Retinal pigment epithelial cell (primary cell): ENCODE results near the gene BORCS6.

Source experiments
- DNase-seq: peaks from one replicate; pipeline ENCODE4 v3.0.0-alpha.2; 2010; ENCODE audit warnings: low read depth
- H3K4me3 ChIP-seq: 2 replicates; pipeline ENCODE4 v1.5.1; 2011; ENCODE audit warnings: mild to moderate bottlenecking, low read length, control low read depth, moderate library complexity
- TF ChIP-seq, protein P1 (sequence below): conservative IDR thresholded peaks from 2 replicates; pipeline ENCODE4 v1.5.1; 2011; ENCODE audit warnings: low read depth, low read length, control low read depth, inconsistent platforms

Gene BORCS6

DNA sequence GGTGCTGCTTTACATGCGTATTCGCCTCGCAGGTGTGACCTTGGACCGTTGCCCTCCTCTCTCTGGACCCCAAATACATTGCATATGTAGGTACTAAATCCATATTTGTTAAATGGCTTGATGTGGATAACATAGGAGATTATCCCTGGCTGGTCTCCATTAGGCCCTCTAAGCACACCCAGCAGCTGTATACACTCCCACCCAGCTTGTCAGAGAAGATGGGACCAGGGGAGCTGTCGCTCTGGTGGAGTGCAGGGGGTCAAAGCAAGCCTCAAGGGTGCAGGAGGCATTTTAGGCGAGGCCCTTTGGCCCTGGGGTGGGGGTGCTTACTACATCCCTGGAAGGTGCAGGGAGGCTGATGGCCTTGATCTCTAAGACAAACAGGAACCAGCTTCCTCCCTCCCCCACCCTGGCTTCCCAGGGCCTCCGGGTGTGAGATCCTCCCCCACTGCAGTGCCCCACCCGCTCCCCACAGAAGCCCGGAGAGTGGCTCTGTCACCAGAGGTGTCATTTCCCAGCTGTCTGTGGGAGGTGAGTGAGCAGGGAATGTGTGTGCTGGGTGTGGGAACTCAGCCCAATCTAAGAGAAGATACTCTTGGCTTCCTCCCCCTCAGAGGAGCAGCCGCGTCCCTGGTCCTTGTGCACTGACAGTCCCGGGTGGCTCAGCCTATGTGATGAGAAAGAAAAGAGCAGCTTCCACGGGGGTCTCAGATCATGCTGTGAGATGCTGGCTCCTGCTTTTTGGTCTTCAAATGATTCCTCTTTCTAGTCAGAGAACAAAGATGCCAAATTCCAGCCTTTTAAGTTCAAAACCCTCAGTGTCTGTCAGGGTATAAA lies 25.8 kb downstream of the BORCS6 start:
- DNase-seq = no peak
- TF ChIP-seq, protein P1, sequence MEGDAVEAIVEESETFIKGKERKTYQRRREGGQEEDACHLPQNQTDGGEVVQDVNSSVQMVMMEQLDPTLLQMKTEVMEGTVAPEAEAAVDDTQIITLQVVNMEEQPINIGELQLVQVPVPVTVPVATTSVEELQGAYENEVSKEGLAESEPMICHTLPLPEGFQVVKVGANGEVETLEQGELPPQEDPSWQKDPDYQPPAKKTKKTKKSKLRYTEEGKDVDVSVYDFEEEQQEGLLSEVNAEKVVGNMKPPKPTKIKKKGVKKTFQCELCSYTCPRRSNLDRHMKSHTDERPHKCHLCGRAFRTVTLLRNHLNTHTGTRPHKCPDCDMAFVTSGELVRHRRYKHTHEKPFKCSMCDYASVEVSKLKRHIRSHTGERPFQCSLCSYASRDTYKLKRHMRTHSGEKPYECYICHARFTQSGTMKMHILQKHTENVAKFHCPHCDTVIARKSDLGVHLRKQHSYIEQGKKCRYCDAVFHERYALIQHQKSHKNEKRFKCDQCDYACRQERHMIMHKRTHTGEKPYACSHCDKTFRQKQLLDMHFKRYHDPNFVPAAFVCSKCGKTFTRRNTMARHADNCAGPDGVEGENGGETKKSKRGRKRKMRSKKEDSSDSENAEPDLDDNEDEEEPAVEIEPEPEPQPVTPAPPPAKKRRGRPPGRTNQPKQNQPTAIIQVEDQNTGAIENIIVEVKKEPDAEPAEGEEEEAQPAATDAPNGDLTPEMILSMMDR = no peak
- H3K4me3 ChIP-seq = no peak overlapping the region

DNA sequence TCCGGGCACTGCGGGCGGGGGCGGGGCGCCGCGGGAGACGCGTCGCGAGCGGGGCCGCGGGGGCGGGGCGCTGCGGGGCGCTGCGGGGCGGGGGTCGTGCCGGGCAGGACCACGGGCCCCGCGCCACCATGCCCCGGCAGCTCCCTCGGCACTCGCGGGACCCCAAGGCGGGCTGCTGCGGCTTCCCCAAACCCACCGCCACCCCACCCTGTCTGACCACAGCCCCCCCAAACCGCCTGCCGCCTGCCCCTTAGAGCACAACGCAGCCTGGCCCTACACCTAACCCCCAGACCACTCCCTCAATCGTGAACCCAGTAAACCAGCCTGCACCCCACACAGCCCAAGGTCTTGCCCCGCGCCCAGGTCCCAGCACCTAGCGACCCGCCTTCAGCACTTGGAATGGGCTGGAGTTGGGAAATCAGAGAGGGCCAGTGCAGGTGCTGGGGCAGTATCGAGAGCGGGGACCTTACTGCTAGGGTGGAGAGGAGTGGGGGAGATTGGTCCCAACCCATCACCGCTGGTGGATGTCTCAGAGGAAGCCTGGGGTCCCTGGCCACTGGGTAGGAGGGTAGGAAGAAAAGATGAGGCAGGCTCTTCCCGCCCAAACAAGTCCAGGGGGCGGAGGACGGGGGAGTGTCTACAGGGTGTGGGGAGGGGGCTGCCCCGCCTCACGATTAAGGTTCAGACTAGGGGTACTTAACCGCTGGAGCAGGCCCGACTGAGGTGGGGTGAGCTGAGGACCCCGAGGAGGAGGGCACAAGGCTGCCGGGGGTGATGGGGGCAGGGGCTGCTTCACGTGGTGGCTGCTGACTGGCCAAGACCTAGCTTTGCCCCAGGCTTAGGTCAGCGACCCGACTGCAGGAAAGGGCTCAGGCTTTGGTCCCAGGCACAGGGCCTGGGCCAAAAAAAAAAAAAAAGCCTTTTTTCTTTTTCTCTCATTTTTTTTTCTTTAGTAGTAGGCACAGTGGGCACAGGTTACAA lies 26.7 kb downstream of the BORCS6 start:
- peak overlapping the region; percentile 67 for H3K4me3 ChIP-seq
- no peak for DNase-seq
- TF ChIP-seq, protein P1 = no peak

DNA sequence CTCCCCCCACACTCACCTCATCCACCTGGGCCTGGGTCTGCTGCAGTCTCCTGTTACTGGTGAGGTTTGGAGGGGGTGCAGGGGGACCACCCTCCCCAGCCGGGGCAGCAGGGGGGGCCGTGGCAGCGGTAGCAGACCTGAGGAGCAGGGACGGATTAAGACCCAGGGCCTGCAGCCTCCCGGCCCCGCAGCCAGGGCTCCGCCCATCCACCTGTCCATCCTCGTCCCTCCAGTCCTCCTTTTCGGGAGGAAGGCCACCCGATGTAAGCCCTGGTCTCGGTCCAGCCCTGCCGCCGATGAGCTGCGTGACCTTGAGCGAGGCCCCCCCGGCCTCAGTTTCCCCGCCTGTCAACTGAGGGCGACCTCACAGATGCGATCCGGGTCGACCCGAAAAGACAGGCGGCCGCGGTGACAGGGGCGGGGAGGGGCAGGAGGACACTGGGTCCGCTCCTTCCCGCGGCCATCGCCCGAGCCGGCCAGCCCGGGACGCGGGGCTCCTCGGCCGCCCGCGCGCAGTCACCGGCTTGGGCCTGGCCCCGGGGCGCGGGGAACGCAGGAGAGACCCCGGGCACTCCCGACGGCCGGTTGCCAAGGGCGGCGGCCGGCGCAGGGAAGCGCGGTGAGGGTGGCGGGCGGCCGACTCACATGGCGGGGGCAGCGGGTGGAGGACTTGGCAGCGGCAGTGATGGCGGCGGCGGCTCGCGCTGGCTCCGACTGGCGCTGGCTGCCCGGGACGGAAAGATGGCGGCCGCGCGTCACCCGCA lies 27.6 kb downstream of the BORCS6 start, which contains the start of gene VAMP2:
TSS of gene VAMP2 (minus strand) at position 716 of the 764 bp plus-strand sequence. CDS start at position 647, 69 bp downstream.
- DNase-seq = no peak
- H3K4me3 ChIP-seq = peak within 1 kb of the TSS; percentile 89
- TF ChIP-seq, protein P1 = peak; percentile 3

DNA sequence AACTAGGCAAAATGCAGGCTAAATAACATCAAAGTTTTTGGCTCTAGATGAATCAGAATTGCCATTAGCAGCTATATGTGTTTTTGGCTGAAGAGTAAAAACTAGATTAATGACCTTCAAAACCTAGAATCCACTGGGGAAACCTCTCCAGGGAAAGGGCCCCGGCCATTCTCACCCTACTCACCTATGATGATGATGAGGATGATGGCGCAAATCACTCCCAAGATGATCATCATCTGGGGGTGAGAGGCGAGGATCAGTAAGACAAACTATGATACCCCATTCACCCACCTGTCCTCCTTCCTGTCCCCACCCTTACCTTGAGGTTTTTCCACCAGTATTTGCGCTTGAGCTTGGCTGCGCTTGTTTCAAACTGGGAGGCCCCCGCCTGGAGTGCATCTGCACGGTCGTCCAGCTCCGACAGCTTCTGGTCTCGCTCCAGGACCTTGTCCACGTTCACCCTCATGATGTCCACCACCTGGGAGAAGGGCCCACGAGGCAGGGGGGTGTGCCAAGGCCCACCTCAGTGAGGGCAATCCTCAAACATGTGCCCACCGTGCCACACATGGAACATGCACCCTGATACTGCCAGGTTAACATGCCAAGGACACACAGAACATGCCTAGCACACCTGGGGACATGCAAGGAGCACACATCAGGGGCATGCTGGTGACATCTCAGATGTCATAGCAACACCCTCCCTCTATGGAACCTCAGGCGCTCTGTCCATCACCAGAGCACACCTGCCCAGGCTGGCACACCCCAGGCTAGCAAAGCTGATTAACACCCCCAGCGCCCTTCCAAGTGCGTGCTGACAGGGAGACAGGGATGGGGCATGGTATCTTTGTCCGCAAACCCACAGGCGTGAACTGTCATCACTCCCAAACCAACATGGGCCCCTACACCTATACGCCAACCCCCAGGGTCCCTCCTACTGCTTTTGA lies 28.4 kb downstream of the BORCS6 start:
- no peak for DNase-seq
- H3K4me3 ChIP-seq = peak overlapping the region; percentile 89
- TF ChIP-seq, protein P1 = no peak

DNA sequence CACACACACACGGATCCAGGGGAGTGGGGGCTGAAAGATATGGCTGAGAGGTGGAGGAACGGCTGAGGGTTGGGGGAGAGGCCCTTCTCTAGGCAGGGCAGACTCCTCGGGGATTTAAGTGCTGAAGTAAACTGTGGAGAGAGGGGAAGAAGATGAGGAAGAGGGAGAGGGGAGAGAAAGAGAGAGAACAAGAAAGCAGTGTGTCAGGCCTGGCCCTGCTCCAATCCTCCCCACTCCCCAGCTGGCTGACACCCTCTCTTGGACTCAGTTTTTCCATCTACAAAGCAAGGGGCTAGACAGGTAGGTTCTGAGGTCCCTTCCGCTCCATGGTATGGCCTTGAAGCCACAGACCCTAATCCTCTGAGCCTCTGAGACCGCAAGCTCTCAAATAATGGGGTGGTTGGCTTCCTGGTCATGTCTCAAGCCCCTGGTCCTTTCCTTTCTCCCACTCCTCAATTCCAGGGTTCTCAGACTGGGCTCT lies 29.2 kb downstream of the BORCS6 start:
- TF ChIP-seq, protein P1 = no peak
- no peak for DNase-seq
- H3K4me3 ChIP-seq = no peak overlapping the region
